Smooth muscle cell of the brain vasculature (primary cell): ENCODE data around the gene GAPDHS.
A peak's percentile ranks its signal among the peaks of the same experiment; 100 is the strongest.

Source experiments
- DNase-seq: peaks from one replicate; pipeline ENCODE4 v3.0.0-alpha.2; 2012; ENCODE audit warnings: low read depth, low spot score

GAPDHS gene

DNA sequence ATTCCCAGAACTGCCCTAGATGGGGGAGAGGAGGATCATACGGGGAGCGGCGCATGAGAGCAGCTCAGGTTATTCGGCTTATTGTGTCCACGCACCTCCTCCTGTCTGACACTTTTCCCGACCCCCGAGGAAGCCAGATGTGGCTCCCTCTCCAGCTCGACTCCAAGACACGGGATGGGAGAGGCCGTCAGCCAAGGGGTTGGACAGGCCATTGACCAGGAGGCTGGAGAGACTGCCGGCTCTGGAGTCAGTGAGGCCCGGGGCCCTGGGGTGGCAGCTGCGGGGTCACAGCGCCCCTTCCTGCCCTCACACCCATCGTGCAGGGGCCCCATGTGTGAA is 22.7 kb upstream of the GAPDHS start:
- DNase-seq = no peak

DNA sequence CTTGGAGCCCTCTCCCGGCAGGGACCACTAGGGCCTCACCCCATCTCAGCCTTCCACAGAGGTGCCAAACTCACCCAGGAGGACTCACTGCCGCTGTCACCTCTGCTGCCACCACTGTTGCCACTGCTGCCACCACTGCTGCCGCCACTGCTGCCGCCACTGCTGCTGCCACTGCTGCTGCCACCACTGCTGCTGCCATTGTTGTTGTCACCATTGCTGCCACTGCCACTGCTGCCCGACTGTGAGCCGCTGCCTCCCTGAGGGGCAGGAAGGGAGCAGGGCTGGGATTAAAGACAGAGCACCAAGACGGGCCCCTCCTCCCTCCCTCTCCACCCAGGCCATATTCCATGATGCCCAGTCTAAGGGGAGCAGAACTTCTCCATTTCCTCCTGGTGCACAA is 21.9 kb upstream of the GAPDHS start:
- DNase-seq = no peak

DNA sequence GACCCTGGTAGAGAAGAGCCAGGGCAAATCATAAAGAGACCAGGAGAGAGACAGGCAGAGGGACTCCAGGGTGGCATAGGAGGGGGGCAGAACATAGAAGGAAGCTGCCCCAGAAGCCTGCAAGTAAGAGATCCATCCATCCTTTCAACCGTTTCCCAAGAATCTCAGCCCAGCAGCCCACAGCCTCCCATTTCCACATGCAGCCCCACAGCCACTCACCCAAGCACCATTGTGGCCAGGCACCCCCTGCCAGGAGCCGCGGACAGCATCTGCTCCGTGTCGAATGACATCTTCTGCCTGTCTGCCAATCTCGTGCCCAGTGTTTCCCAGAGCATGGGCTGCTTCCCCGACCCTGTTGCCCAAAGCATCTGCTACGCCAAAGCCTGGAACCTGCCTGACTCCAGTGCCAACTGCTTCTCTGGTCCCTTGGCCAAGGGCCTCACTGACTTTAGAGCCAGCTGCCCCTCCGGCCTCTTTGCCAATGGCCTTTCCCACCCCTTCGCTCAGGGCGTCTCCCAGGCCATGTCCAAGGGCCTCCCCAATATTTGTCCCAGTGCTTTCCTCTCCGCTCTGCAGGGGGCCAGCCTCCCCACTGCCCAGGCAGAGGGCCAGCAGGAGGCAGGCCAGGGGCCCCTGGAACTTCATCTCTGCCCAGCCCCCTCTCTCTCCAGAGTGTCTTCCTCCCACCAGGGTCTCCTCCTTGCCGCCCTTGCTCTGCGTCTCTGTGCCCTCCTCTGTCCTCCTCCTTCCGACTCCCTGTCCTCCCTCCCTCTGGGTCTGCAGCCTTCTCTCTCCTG is 20.2 kb upstream of the GAPDHS start:
- DNase-seq = no peak

DNA sequence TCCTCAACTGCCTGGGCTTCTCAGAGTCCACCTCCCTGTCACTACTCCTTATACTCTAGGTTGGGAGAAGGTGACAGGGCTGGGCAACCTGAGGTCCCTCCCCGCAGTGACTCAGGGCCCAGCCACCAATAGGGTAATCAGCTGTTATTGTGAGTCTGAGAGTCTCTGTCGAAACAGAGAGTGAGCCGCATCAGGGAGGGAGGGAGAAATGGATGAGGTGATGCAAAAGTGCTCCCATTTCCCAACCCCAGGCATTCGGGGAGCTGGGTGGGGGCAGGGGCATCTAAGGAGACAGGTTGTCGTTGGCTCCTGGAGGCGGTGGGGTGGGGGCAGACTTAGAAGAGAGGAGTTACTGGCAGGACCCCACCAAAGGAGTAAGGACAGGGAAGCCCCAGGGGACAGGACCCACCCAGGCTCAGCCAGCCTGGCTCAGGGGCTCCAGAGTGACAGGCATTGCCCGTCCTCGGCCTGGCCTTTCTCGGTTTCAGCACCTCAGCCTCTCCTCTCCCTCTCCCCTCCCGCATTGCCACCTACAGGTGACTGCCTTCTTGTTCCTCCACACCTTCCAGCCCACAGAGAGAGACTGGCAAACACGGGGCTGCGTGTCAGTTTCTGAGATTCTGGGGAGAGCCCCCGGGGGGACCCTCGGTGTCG is 19.5 kb upstream of the GAPDHS start, which contains the start of gene DMKN:
Gene DMKN (minus strand): TSS at position 22 of the 654 bp plus-strand sequence. CDS start 174 bp downstream, outside the sequence.
- no peak for DNase-seq

DNA sequence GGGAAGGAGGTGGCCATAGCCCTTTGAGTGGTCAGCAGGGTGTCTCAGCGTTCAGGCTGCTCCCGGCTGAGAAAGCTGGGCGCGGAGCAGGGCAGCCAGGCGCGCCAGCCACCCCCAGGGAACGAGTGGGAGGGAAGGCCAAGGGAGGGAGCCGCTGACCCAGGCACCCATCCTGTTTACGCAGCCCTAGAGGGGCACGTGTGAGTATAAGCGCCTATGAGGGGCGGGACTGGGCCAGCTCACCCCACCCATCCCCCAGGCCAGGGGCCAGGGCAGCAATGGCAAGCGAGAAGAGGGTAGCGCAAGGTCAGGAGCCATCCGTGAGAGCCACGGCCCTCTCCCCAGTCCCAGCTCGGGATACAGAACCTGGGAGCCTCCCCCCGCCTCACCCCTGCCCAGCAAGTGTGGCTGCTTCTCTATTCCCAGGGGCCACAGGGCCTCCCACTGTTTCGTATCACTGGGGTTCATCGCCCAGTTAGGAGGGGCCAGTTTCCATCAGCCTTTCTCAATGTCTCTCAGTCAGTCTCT is 18.9 kb upstream of the GAPDHS start:
- DNase-seq = no peak

DNA sequence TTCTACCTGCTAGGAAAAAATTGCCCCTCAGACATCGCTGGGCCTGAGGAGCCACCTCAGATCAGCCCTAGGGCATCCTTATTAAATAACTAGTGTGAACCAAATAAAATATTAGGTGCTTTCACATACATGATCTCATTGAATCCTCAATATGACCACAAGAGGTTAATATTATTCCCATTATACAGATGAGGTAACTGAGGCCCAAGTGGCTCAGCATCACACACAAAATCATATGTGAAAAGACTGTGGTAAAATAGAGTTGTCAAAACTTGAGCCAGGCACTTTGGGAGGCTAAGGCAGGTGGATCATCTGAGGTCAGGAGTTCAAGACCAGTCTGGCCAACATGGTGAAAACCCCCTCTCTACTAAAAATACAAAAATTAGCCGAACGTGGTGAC is 16.9 kb upstream of the GAPDHS start:
- DNase-seq = no peak

DNA sequence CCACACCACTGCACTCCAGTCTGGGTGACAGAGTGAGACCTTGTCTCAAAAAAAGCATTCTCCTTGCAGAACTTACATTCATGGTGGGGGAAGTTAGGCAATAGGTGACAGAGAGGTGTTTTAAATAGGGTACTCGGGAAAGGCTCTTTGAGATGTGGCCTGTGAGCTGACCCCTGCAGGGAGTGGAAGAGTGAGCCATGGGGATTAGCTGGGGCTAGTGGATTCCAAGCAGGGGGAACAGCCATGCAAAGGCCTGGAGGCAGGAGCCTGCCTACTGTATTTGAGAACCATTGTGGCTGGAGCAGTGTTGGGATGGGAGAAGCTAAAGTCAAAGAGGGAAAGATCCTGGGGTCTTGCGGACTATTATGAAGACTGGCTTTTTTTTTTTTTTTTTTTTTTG is 15.9 kb upstream of the GAPDHS start:
- no peak for DNase-seq

DNA sequence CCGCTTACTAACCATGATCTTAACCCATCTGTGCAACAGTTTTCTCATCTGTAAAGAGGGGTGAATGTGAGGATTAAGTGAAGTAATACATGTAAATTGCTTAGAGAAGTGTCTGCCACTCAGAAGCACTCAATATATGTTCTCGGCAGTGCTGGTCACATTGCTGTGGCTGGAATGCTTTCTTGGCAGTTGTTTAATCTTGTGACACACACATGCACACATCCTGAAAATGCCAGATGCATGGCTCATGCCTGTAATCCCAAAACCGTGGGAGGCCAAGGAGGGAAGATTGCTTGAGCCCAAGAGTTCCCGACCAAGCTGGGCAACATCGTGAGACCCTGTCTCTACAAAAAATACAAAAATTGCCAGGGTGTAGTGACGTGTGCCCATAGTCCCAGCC is 14.9 kb upstream of the GAPDHS start:
- peak; percentile 15 for DNase-seq

DNA sequence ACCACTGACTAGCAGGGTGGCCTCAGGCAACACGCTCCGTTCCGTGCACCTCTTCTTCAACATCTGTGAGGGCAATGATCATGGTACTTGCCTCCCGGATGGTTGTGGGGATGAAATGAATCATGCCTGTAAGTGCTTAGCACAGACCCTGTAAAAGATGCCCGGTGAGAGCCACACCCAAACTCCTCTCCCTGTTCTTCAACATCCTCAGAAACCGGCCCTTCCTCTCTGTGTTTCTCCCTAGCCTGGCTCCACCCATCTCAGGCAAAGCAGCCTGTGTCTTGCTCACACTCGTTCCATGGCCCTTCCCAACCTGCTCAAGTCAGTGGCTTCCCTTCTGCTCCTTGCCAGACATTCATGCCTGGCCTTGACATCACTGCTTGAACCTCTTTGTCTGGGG is 14.0 kb upstream of the GAPDHS start:
- no peak for DNase-seq

DNA sequence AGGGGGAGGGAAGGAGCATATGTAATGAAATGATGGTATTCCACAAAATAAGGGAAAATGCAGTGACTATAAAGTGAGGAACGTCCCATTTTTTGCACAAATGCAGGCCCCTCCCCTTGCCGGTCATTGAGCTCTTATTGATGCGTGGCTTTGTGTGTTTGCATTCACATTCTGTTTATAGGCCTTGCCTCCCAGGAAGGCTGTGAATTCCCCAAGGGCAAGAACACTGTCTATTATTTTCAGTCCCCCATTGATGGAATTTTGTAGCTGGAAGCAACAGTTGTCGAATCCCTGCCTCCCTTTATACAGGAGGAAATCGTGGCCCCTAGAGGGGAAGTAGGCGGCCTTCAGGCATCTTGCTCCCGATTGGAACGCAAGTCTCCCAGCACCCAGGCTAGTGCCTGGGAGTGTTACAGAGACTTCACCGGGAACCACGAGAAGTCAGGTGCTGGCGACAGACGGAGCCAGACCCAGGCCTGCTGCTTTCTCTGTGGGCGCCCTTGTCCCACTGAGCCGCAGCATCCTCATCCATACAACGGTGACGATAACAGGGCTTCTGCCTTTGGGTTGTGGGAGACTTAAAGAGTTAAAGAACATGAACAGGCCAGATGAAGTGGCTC is 12.0 kb upstream of the GAPDHS start:
- DNase-seq = no peak

DNA sequence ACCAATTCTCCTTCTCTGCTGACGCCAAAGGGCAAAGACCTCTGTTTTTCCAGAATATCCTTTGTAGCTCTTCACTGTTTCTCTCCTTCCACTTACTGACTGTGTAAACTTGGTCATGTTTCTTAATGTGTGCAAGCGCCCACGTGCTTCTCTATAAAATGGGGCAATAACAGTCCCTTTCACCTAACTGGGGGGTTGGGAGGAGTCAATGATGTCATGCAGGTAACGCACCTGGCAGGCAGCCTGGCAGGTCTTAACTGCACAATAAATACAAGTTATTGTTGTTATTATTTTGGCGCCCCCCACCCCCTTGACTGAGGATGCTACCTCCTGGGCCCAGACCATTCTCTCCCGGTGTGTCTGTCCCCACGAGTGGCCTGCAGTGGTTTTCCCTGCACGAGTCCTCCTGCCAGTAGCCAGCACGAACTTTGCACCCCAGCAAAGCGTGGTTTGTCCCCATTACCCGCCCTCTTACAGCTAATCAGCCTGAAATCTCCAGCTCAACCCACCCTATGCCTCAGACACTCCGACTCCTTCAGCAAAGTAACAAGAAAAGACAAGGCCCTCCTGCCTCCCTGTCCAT is 10.4 kb upstream of the GAPDHS start:
- no peak for DNase-seq

DNA sequence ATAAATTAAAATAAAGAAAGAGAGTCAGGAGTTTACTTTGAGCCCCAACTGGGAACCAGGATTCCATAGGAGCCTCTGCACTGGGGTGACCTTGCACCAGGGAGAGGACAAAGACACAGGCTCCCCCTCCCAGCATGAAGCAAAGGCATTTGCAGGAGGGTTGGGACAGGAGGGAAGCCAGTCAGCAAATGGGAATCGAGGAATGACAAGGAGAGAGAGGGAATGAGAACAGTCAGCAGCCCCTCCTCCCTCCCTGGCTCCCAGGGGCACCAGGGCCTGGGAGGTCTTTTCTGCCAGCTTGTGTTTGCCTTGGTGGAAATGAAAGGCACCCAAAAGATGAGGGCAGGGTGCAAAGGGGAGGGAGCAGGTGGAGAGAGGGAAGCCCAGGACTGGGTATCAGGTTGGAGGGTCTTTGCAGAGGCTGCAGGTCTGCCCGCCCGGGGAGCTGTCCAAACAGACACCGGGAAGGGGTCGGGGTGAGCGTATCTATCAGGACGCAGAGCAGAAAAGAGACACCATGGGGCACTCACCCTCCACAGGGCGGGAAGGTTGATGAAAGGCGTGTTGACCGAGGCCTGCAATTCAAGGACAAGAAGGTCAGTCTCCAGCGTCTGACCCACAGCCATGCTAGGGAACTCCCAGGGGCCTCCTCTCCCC is 8.9 kb upstream of the GAPDHS start:
- no peak for DNase-seq

DNA sequence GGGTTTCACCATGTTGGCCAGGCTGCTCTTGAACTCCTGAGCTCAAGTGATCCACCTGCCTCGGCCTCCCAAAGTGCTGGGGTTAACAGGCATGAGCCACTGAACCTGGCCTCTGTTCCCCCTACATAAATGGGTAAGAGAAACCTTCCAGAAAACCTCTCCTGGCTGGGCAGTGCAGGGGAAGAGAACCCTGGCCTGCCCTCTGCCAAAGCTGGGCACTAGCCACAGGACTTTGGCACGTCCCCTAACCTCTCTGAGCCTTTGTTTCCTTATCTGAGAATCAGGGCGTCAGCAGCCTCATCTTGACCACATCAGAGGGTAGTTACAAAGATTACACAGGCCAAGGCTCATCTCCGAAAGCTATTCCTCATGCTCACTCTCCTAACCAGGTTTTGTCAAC is 7.4 kb upstream of the GAPDHS start:
- DNase-seq = no peak

DNA sequence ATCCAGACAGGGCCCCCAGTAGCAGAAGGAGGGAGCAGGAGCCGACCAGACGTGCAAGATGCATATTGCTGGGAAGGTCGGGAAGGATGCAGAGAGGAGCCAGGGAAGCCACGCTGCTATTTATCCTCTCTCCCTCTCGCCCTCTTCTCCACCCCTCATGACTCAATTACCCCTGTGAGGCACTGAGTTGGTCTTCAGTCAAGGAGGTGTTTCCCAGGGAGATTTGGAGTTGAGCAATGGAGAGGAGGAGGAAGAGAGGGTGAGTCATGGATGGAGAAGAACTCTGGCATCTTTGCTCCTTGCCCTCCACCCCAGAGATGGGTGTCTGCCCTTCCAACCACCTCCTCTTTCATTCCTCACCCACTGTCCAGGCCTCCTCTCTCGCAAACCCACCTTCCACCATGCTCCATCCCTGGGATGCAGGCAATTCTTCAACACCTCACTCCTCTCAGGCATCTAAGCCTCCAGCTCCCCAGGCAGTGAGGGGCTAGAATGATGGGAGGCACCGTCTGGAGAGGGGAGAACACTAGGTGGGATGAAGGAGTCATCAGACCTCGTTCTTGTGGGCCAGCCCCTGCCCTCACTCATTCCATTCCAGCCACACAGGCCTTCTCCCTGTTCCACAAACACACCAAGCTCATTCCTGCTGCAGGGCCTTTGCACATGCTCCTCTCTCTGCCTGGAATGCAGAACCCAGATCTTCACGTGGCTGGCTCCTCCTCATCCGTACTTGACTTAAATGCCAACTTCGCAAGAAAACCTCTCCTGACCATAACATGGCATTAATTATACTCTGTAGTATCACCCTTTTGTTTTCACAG is 4.8 kb upstream of the GAPDHS start, which contains the start of gene SBSN:
Gene SBSN (minus strand): TSS at position 94 of the 821 bp plus-strand sequence. CDS start 30 bp downstream, at position 64.
- DNase-seq = no peak

DNA sequence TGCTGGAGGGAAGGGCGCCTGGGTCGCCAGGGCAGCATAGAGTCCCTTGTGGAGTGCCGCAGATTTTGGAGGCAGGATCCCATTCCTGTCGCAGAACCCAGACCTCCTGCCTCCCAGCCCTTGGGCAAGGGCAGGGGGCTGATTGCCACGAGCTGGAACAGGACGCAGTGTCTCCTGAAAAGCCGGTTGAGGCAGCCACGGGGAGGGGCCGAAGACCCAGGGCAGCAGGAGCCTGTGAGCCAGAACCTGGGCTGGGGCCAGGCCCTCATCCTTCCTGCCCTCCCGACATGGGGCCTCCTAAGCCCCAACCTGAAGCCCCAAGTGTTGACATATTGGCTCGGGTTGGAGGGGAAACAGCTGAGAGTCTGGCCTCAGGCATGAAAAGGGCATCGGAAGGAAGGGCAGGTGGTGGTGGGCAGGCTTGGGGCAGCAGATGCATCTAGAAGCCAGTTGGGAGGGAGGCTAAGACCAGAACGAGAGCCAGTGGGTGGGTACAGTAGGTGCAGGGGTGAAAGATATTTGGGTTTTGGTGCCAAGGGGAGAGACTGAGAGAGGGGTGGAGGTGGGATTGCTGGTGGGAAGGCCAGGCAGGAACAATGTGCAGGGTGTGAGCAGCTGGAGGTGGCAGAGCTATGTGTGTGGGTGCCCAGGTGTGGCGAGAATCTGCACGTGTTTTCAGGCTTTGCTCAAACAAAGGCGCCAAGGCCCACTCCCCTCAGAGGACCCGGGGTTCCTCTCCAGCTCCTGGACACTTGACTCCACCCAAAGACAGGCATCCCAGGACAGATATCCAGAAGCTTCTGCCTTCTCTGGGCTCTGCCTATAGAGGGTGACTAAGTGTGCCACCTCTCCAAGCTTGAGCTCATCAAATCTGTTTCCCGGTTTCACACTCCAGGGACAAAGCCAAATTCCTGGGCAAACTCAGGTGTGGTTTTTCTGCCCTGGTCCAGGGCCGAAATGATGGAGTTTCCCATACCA is 3.7 kb upstream of the GAPDHS start:
- no peak for DNase-seq

DNA sequence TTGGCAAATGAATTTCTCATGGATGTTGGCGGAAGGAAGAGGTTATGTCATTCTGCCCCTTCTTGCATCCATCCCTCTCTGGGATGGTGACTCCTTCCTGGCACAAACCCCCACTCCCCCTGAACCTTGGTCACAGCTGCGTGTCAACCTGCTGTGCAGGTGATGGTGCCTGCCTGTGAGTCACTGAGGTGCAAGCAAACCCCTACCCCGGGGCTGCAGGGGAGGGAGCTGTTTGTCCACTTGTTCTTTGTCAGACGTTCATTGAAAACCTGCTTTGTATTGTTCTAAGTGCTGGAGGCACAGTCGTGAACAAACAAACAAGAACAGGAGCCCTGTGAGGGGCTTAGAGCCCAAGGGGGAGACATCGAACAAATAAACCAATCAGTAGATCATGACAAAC is 2.0 kb upstream of the GAPDHS start:
- DNase-seq = no peak

DNA sequence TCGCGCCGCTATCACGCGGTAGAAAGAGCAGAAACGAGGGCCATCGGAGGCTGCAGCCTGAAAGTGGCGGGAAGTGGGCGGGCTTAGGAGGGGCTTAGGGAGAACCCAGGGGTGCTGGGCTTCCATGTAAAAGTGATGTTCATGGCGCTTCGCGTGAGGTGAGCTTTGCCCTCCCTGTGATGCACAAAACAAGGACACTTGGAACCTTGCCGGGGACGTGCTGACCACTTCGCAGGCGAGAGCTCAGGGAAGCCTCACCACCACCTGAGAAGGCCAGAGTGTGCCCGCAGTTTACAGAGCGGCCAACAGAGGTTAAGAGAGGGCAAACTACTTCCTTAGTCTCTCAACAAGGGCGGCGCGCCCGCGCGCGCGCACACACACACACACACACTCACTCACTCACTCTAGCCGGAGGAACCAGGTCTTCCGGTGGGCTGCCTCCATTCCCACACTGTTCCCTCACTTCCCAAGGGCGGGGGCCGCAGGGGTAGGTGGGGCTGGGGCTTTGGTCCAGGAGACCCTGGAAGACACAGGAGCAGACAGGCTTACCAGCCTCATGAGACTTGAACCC is 651 bp downstream of the GAPDHS start:
- no peak for DNase-seq

DNA sequence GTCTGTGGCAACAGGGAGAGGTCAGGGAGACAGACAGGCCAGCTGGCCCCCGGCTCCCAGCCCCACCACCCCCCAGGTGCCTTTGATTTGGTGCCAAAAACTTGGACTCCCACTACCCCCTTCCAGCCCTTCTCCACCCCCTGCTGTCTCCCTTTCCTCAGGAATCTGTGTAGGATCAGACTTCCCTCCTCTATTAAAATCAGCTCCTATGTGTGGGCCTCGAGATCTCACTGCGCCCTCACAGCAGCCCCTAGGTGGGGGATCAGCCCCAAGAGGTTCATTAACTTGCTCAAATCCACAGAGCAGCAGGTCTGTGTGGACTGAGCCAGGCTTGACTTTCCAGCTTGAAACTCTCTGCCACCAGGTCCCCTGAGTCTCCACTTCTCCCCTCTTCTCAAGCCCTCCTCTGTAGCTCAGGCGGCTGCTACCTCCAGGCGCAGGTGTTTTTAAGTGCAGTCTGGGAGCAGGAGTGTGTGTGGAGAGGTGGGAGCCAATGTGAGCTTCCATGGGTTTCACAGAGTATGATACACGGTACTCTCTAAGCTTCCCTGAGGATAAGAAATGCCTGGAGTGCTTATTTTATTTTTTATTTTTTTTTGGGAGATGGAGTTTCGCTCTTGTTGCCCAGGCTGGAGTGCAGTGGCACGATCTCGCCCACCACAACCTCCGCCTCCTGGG is 1.7 kb downstream of the GAPDHS start:
- no peak for DNase-seq

DNA sequence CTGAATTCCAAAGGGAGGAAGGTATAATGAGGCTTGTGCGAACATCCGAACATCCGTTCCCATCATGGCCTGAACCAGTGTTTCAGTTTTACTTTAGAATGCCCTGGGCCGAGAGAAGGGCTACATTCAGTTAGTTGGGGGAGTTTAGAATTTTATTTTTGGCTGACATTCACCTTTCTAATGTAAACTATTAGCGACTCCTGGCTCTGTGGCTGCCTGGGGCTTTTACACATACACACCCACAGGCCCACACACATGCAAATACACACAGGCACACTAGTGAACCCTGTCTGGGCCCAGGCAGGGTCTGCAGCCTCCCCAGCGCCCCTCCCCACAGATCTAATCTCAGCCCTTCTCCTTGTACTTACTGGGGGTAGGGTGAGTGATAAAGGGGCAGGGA is 6.1 kb downstream of the GAPDHS start:
- DNase-seq = no peak
